ENCODE measurements around the gene NKX1-1.

NKX1-1 gene

DNA sequence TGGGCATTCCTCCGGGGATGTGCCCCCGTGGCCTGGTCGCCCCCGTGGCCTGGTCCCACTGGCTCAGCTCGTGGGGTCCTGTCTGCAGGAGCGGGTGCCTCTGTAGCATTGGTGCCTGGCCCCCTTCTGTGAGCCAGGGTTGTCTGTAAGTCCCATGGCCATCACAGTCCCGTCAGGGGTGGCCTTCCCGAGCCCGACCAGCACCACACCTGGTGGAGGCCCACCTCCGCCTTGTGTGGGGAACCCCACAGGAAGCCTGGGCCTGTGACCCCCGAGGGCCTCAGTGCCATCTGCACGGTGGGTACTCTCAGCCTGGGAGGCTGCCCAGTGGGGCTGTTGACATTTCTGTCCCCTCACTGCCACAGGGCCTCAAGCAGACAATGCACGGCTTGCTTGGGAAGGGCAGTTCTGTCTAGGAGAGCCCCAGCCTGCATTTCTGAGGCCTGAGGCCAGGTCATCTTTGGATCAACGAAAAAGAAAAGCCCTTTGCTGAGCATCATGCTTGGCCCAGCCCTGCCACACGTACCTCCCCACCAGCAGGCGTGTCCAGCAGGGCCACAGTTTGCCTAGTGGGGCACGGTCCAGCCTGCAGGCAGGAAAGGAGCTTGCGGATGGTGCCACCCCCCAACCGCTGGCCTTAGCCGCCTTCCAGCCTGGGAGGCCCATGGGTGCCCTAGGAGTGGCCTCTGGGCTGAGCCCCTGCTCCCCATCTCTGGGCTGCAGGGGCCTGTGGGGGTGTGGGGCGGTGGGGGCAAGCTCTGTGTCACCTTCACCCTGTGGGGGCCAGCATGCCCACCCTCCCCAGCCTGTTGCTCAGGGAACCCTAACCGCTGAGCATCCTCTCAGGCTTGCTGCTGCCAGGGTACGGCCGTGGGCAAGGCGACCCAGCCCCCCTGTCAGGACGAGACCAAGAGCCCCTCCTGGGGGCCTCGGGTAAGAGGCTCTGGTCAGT is 23.2 kb downstream of the NKX1-1 start:
- TF ChIP-seq CTCF (conservative IDR thresholded peaks at IDR 0.05) = no peak
- no peak overlapping the region for H3K27ac ChIP-seq

DNA sequence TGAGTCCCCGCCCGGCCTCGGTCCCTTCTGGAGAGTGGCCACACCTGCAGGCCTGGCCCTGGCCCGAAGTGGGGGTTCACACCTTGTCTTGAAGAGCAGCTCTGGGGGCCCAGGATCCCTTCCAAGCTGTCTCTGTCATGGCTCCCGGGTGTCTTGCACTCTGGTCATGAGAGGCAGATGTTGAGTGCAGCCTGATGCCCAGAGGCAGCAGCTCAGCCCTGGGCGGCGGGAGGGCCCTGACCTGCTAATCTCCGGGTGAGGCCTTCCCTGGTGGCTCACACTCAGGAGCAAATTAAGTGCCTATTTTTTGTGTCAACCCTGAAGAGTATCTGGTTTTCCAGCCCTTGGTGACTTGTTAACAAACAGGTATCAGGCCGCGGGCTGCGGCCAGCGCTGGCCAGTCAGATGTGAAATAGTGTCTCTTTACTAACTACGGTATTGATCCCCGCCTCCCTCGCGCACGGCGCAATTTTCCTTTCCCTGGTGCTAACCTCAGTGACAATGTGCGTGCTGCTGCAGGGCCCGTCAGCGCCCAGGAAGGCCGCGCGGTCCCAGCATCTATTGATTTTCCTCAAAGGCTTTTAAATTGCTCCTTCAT is 24.2 kb downstream of the NKX1-1 start:
- no peak overlapping the region for H3K27ac ChIP-seq
- TF ChIP-seq CTCF (conservative IDR thresholded peaks at IDR 0.05) = no peak

- TF ChIP-seq CTCF (conservative IDR thresholded peaks at IDR 0.05) = no peak
- no peak overlapping the region for H3K27ac ChIP-seq
Observed at GRCh38 chr4:1381181-1381621, 25.0 kb downstream of the NKX1-1 start.

DNA sequence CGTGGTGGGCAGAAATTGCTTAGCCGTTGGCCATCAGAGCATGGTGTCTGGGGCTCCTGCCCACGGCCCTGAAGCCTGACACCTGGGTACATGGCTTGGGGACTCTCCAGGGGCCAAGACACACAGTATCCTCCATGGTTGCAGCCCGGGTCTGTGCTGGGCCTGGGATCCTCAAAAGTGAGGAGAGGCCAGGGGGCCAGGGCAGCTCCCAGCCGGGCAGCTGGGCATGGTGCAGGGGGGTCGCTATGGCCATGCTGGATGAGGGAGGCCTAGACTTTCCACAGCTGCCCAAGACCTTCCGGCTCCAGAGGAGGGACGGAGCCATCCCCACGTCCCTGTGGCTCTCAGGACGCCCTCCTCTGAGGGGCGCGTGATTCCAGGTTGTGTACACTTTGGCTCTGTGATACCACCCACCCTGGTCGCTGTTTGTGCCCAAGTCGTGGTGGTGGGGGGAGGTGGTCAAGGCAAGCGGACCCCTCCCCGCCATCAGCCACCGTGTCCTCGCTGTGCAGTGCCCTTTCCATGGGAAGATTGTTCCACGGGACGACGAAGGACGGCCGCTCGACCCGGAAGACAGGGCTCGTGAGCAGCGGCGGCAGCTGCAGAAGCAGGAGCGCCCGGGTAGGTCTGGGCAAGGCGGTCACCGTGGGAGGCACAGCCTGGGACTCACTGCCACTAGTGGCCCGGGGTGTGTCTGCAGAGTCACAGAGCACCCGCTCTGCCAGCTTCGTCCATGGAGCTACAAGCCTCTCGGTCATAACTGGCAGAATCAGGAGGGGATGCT is 25.7 kb downstream of the NKX1-1 start:
- no peak for TF ChIP-seq CTCF (conservative IDR thresholded peaks at IDR 0.05)
- no peak overlapping the region for H3K27ac ChIP-seq

GRCh38 chr4:1379801-1380331 is 26.4 kb downstream of the NKX1-1 start:
- H3K27ac ChIP-seq = no peak overlapping the region
- no peak for TF ChIP-seq CTCF (conservative IDR thresholded peaks at IDR 0.05)

- no peak for TF ChIP-seq CTCF (conservative IDR thresholded peaks at IDR 0.05)
- no peak overlapping the region for H3K27ac ChIP-seq
Observed at GRCh38 chr4:1379351-1379781, 26.9 kb downstream of the NKX1-1 start.
